ENCODE data around the gene RABGGTA. TPM values are rescaled to one million over a fixed set of nuclear protein-coding genes. Genes with fewer than 3 reads are reported as not detected.
A peak's percentile ranks its signal among the peaks of the same experiment; 100 is the strongest.

RABGGTA gene
- total and polyA plus RNA-seq, 9 of the 15 experiments (the other 6 are each of a cell fraction or from before 2014, with no cell fraction given), result 4.5 to 24.2 (median 15.5) TPM

DNA sequence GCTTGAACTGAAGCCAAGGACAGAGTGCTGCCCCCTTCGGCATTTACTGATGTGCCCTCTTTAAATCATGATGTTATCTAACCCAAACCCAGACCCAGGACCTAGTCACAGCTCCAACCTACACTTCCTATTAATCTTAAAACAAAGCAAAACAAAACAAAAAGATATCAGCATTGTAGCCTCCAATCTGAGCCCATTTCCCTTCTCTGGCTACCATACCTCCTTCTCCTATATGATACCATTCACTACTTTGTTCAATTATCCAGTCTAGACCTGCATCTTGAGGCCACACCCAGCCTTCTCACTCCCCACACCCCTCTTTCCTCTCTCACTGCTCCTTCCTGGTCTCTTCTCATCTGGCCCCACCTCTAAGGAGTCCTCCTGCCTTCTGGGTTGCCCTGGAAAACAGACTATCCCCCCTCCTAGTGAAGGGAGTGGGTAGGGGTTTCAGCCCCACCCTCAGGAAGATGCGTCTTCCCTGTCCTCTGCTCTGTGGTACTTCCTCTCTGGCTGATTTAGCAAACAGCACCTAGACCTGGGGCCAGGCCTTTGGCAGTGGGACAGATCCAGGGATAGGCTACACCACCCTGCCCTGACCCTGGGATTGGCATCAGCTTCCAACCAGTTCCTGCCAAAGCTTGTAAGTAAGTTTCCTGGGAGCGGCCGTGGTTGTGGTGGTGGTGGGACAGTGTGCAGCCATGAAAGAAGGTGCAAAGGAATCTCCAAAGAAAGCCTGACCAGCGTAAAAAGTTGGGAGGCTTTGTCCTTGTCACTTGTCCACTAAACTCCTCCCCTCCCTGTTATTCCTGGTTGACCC lies 43.2 kb upstream of the RABGGTA start:
- POLR2A ChIA-PET, result interaction anchor here (0.7 kb wide), 1 partner anchor 10 kb away, joined by 5 read pairs; no protein-coding TSS in a partner anchor
- no peaks in the 10 kb centered on the region for H4K20me1 ChIP-seq (replicated peaks; ENCODE audit: control insufficient read depth, insufficient read depth, low read length)
- peak overlapping the region in 1 of 2 experiments; percentile 40; a peak in 1 of 4 replicates for H3K9ac ChIP-seq (ENCODE audit: insufficient read depth in 1 of 2, low read depth in 2 of 2, low read length in 2 of 2)
- TF ChIP-seq ZNF507 (tag; conservative IDR thresholded peaks at IDR 0.05), result no peak
- no peak for TF ChIP-seq CXXC5 (CRISPR knock-in tag; IDR thresholded peaks at IDR 0.05)
- no peak for TF ChIP-seq TBL1XR1 (IDR thresholded peaks at IDR 0.05; ENCODE audit: low read length in 2 of 2)
- TF ChIP-seq SLC30A9 (CRISPR knock-in tag; IDR thresholded peaks at IDR 0.05), result no peak
- TF ChIP-seq ETV1 (tag; conservative IDR thresholded peaks at IDR 0.05; ENCODE audit: low read depth), result no peak
- no peak for TF ChIP-seq RBM17 (IDR thresholded peaks at IDR 0.05; ENCODE audit: borderline replicate concordance, low read depth, low read length)
- no peak for TF ChIP-seq FOS (IDR thresholded peaks at IDR 0.05; ENCODE audit: extremely low read depth, insufficient read length)
- TF ChIP-seq CTBP1 (IDR thresholded peaks at IDR 0.05; ENCODE audit: borderline replicate concordance), result no peak
- TF ChIP-seq MXI1 (IDR thresholded peaks at IDR 0.05; ENCODE audit: low read depth, low read length), result no peak
- no peak for TF ChIP-seq TAL1 (IDR thresholded peaks at IDR 0.05)
- no peak for FAIRE-seq
- intact Hi-C loops (cut with micrococcal nuclease), result no loop called here
- no peak for ATAC-seq
- no peaks in the 10 kb centered on the region for H3K9me3 ChIP-seq (replicated peaks; ENCODE audit: control insufficient read depth, insufficient read depth, low read depth, low read length)
- H2AFZ ChIP-seq (ENCODE audit: low read depth, low read length), result no peak overlapping the region
- no peak overlapping the region for H3K4me2 ChIP-seq (ENCODE audit: insufficient read depth, low read length)
- H3K4me3 ChIP-seq, result no peak overlapping the region
- H3K79me2 ChIP-seq (ENCODE audit: control insufficient read depth, insufficient read depth, low read length), result no peaks in the 10 kb centered on the region
- WGBS (ENCODE audit: insufficient coverage, low coverage, missing lambda C conversion rate), result 74% methylated on average over 4 of the region's 5 CpGs
- H3K27me3 ChIP-seq (ENCODE audit: control insufficient read depth in 2 of 2, insufficient read depth in 2 of 2, low read length in 2 of 2), result no peaks in the 10 kb centered on the region
- peaks cover 20 to 30% of the 10 kb centered on the region in 2 experiments for H3K4me1 ChIP-seq (replicated peaks in 1 of 2; ENCODE audit: control insufficient read depth in 2 of 2, insufficient read depth in 2 of 2, low read length in 2 of 2)
- TSS peak; percentile 15 for BruUV-seq (replicated peaks)
- no peak for DNase-seq (ENCODE audit: extremely low read depth in 1 of 4, low spot score in 3 of 4)
- peaks cover 10% of the 10 kb centered on the region; the same call in 1 of the 3 replicates for H3K36me3 ChIP-seq (ENCODE audit: control insufficient read depth, insufficient read depth, low read length)
- CTCF ChIA-PET (ENCODE audit: low intra/inter-chr PET ratio), result no interaction called here
- no peaks in the 10 kb centered on the region for H3K9me1 ChIP-seq (ENCODE audit: control insufficient read depth, insufficient read depth, low read length)
- in situ Hi-C loops (cut with MboI), result no loop called here
- H3K27ac ChIP-seq (ENCODE audit: extremely low read depth, low read depth, low read length), result no peak overlapping the region

Measured in K562 (cell line).